ENCODE data around the gene SLC8B1.

DNA sequence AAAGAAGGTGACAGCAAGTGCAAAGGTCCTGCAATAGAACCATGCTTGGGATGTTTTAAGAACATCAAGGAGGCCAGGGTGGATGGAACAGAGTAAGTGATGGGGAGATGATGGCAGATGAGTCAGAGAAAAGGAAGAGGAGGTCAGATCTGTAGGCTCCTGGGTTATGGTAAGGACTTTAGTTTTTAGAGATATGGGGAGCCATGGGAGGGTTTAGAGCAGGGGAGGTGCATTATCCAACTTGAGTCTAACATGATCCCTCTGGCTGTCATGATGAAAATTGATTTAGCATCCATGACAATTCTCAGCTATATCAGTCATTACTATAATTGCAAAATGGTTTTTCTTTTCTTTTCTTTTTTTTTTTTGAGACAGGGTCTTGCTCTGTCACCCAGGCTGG lies 16.2 kb upstream of the SLC8B1 start:
- TF ChIP-seq GATA2 (IDR thresholded peaks at IDR 0.05; ENCODE audit: insufficient read depth, insufficient read length, low read depth, low read length): no peak
- TF ChIP-seq, protein P1, sequence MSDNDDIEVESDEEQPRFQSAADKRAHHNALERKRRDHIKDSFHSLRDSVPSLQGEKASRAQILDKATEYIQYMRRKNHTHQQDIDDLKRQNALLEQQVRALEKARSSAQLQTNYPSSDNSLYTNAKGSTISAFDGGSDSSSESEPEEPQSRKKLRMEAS (IDR thresholded peaks at IDR 0.05; ENCODE audit: insufficient read depth, insufficient read length): no peak
- TF ChIP-seq, protein P2, sequence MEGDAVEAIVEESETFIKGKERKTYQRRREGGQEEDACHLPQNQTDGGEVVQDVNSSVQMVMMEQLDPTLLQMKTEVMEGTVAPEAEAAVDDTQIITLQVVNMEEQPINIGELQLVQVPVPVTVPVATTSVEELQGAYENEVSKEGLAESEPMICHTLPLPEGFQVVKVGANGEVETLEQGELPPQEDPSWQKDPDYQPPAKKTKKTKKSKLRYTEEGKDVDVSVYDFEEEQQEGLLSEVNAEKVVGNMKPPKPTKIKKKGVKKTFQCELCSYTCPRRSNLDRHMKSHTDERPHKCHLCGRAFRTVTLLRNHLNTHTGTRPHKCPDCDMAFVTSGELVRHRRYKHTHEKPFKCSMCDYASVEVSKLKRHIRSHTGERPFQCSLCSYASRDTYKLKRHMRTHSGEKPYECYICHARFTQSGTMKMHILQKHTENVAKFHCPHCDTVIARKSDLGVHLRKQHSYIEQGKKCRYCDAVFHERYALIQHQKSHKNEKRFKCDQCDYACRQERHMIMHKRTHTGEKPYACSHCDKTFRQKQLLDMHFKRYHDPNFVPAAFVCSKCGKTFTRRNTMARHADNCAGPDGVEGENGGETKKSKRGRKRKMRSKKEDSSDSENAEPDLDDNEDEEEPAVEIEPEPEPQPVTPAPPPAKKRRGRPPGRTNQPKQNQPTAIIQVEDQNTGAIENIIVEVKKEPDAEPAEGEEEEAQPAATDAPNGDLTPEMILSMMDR (IDR thresholded peaks at IDR 0.05; ENCODE audit: extremely low read depth in 1 of 2, insufficient read depth in 1 of 2, low read depth in 1 of 2, low read length in 2 of 2): no peak
